Measurements from ENCODE around the gene TEAD1.

The TEAD1 gene

DNA sequence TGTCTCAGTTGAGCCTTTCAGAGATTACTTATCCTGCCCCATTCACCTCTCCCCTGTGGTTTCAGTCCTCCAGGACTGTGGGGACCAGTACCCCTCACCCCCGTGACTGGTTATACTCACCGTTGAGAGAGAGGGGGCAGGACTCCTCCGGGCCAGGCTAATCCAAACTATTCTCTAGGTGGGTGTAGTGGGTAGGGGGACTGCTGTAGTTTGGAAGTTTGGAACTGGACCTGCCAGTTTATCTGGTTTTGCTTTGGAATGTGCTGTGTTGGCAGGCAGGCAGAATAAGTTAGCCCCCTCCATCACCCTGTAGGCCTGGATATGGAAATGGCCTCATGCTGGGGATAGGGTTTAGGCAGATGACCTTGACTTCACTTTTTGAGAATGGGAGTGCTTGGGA, 13.5 kb downstream of the TEAD1 start:
- DNase-seq, result no peak

DNA sequence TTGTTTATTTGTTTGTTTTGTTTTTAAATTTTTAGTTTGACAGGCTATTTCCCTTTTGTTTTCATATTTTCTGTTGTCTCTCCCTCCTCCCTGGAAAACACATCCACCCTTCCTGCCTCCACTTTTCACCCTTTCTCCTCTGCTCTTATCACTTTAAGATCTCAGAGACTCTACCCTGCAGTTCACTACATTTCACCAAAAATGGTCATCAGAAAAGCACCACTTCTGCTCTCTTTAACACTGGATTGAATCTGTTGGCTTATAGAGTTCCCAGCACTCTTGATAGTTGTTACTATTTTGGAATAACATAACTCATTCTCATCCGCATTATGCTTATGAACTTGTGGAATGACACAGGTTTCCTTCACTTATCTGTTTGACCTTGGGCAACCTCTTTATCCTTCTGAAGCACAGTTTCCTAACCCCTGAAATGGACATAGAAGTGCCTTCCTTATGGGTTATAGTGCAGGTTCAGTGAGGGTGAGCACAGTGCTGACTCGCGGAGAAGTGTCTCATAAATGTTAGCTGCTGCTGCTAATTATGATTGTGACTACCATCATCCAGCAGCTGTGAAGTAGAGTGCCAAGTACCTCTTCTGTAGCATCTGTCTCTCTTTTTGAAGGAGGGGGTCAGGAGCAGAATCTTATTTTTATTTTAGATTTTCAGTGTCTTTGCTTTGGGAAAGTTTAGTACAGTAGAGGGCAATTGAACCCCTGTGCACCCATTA, 15.0 kb downstream of the TEAD1 start:
- no peak for DNase-seq

DNA sequence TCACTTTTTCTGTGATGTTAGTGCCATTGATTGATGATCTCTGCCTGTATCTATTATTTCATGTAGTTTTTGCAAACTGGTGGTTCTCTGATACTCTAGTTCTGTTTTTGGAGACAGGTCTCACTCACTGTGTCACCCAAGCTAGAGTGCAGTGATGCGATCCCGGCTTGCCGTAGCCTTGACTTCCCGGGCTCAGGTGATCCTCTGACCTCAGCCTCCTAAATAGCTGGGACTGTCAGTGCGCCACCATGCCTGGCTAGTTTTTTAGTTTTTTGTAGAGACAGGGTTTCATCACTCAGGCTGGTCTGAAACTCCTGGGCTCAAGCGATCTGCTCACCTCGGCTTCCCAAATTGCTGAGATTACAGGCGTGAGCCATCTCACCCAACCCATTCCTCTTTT, 16.4 kb downstream of the TEAD1 start:
- DNase-seq, result no peak

DNA sequence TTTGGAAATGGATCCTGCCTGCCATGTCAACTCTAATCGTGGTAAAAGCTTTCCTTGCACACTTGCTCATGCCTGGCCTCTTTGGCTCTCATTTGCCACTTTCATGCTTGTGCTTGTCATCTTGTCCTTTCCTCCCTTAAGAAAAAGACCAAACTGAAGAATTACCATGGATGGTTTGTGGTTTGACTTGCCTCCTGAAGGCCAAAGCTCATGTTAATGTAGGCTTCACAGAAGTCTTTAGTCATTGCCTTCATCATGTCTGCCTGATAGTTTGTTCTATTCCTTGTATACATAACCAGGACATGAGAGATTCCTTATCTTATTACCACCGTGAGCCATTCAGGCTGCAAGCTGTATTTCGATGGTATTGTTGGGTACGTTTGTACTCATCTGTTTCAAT, 17.3 kb downstream of the TEAD1 start:
- no peak for DNase-seq

DNA sequence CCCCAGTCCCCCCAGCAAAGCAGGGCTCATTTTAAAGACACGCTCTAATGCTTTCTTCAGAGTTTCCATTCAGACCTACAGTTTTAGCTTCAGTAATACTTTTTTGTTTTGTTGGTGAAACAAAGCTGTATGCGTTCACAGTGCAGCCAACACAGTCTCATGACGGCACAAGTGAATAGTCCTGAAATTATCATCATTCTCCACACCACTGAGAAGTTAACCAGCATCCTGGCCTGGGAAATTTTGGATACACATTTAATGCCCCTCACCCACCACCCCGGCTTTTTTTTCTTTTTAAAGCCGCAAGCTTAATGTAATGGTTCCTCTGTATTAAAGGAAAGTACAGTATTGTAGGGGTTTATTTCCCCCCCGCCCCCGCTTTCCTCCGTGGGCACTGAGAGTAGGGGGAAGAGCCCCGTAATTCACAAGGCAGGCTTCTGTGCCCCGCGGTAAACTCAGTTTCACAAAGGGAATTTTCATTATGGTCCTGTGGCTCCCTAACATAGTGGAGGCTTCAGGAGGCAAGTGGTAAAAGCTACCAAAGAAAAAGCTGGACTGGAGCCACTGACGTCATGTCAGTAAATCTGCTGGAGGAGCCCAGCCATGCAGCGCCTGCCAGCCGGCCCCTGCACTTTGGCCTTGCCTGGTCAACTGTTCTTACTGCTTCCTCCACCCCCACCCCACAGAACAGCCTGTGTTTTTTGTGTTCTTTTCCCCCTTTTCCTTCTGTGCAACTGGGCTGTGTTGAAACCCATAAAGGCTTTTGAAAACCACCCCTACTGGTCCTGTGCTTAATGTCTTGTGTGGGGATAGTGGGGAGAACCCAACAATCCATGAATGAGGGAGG, 18.2 kb downstream of the TEAD1 start:
- no peak for DNase-seq

DNA sequence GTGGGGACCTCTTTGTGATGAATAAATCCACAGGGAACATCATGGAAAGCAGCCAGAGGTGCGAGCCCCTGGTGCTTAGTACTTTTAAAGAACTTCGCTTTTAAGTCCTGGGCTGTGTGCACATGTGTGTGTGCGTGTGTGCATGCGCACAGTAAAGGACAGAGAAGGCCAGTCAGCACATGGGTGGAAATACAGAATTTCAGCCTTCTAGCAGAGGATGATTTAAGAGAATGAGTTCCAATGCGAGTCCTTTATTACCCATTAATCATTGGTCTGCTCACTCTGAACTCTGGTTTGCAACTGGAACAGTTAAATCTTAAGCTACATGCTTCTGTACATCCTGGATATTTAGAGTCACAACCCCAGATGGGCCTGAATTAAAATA, 18.9 kb downstream of the TEAD1 start:
- DNase-seq, result no peak

DNA sequence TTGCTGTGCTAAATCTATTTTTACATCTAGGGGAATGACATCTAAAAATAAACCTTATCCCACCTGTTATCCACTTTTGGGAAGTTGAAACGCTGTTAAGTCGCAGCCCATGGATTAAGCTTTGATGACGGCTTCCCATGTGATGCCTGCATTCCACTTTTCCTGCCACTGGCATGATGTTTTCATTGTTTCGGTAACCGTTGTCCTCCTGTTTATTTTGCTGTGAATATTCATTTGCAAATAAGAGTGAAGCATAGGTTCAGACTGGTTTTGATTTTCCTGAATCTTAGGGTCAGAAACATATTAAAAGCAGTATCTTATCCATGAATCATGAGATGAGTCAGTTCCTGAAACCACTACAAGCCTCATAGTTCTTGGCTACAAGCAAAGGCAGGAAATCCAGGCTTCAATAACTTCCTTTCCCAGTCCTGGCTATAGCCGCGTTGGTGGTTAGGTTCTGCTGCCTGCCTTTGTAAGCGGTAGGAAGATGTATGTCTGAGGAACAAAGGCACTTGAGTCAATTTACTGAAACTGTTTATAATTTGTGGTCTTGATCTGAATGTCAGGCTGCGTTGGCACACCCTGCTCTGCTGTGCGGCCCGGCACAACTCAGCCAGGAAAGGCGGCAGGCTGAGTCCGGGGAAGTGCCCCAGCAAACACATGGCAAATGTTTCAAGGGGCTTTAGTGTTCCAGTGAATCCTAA, 19.4 kb downstream of the TEAD1 start:
- no peak for DNase-seq

DNA sequence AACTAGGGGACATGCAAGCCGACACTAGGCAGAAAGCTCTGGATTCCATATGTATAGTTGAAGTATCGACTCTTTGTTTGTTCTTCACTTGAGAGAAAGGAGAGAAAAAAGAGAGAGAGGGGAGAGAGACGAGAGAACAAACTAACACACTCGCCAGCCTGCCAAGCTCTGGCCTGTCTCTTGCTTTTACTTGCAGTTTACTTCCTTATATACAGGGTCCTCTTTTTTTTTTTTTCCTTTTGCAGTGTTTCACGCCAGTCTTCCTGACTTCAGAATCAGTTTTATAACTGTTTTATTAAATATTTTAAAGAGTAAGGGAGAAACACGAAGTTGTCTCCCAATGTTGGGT, 19.9 kb downstream of the TEAD1 start:
- DNase-seq, result no peak

DNA sequence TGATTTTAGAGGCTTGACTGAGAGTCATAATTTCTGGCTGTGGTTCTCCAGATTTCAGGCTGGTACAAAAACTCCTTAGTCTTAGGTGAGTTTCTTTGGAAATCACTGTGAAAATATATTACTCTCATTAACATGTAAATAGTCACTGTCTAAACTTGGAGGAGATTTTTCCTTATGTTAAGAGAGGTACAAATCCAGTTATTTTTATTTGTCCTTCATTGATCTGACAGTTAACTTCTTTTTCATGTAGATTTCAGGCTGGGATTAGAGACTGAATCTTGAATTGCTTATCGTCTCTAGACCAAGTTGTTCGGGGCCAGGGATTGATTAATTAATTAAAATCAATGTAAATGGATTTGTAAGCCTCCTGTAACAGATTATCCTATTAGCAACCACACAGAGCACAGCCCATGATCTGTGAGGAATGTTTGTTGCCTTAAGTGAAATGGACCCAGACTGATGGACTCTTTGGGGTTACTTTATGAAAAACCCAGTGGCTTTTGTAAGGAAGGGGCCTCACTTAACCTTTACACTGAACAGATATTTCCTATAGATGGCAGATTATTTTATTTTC, 21.1 kb downstream of the TEAD1 start:
- no peak for DNase-seq

DNA sequence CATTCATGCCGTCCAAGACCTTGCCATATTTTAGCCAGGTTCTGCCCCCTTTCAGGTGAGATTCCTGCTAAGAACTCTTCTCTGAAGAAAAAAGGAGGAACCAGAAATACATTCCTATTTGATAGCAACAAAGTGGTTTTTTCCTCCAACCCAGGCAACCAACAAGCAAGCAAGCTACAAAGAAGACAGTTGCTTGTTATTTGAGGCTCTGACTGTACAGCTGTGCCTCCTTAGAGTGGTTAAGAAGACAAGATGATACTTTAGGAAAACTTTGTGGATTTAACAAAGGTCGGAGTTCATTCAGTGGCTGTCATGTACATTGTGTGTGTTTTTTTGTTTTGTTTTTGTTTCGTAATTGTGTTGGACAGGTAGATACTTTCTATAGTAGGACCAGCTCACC, 21.7 kb downstream of the TEAD1 start:
- DNase-seq, result no peak

DNA sequence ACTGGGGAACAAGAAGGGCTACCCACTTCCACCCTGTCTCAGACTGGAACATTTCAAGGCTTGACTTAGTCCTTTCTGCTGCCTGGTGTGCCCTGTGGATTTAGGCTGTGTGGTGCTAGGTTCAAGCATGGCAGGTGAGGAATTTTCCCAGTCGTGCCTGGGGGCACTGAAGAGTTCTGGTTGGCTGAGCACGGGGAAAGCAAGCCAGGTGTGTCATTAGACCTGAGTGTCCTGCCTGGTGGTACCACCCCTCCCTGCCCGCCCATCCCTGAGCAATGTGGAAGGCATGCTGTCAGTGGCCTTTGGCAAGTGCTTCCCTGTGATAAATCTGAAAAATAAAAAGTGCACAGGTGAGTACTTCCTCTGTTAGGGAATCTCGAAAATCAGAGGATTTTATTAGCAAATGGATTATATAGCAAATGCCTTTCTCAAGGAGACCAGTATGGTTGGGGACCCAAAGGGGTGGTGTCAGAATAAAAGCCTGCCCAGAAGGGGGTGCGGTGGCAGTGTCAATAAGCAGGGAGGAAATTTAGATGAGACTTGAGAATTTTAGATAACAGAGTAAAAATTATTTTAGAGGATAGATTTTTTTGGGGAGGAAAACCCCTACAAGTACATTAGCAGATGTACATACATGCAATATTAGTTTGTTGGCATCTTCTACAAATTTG, 22.8 kb downstream of the TEAD1 start:
- no peak for DNase-seq

DNA sequence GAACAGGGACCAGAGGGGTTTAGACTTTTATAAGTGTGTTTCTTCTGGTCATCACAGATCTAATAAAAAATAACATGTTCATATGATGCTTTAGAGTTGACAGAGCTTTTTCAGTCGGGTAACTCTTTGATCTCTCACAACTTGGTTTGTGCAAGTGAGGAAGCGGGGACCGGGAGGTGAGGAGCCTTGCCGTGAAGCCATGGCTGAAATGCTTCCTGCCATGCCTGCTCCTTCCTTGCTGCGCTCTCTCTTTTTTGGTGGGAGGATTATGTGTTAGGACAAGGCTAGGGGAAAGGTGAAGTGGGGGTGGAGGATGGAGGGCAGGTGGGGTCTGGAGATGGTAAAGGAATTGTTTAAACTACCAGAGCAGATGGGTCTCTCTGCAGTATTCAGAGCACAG, 23.8 kb downstream of the TEAD1 start:
- DNase-seq, result no peak

DNA sequence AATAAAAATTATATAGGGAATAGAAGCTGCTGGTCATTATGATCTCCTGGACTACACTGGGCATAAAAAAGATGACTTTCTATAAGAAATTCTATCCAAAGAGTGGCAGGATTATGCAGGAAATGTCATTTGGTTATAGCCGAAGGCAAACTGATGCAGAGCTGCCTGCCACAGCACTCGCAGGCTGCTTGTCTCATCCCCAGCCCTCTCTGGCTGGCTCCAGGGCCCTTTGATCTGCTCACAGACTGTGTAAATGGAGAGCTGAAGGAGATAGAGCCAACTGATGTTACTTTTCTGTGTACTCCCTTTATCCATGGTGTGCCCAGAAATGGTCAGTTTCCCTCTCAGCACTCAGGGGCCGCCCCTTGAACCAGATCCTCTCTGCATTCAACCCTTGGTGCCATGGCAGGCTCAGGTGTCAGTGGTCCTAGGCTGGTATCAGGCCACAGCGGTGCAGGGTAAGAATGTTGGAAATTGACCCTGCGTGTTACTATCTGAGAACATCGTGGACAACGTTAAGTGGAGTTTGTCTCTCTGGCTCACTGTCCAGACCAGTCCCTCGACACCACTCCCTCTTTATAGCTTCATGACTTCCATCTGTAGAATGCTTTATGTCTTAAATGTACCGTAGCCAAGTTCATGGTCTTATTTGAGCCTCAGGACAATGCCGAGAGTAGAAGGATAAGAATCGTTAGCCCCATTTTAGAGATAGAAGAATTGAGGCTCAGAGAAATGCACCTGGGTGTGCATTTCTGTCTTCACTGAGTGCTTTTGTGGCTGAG, 27.8 kb downstream of the TEAD1 start:
- DNase-seq, result no peak

DNA sequence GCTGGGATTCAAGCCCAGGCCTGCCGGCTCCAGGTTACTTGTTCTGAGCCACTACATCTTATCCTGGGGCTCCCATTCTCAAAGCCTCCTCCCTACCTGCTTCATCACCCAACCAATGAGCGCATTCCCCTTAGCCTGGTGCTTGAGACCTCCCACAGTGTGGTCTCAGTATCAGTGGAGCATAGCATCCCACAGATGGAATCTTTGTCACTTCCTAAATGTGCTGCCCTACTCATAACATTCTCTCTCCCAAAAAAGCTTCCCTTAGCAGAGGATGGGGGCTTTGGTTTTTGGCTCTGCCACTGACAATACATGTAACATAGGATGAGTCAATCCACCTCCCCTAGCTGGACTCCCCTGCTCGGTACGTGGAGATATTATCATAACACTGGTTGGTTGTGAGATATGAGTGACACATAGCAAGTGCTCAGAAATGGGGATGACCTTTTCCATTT, 28.8 kb downstream of the TEAD1 start:
- DNase-seq, result no peak

DNA sequence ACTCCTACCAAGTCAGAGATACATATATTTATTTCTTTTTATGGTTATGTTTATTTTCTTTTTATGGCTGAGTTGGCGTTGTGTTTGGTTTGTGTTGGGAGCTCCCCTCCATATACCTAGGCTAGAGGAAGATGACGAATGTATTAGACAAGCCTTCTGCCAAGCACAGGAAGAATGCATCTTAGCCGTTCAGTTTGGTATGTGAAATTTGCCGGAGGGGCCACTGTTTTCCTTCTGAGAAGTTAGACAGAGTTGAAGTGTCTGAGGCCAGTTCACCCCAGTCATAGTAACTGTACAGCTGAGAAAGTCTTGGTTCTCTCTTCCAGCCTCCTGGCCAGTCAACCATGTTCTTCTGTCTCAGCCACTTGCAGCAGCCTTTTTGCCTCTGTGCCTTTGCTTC, 29.8 kb downstream of the TEAD1 start:
- DNase-seq, result no peak

DNA sequence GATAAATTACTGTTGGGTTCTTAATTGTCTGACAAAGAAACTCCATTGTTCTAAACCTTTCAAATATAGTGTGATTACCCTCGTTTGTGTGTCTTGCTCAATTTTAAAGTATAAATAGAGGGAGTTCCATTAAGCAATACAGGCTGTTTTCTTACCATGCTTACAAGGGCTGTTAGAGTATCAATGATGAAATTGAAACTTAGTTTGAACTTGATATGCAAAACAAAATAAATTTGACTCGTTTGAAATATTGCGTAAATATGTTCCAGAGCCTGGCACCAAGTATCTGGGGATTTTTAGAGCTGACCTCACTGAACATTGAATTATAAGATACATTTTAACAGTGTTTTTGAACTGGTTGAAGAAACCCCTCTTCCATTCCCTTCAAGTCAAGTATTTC, 31.7 kb downstream of the TEAD1 start:
- no peak for DNase-seq

DNA sequence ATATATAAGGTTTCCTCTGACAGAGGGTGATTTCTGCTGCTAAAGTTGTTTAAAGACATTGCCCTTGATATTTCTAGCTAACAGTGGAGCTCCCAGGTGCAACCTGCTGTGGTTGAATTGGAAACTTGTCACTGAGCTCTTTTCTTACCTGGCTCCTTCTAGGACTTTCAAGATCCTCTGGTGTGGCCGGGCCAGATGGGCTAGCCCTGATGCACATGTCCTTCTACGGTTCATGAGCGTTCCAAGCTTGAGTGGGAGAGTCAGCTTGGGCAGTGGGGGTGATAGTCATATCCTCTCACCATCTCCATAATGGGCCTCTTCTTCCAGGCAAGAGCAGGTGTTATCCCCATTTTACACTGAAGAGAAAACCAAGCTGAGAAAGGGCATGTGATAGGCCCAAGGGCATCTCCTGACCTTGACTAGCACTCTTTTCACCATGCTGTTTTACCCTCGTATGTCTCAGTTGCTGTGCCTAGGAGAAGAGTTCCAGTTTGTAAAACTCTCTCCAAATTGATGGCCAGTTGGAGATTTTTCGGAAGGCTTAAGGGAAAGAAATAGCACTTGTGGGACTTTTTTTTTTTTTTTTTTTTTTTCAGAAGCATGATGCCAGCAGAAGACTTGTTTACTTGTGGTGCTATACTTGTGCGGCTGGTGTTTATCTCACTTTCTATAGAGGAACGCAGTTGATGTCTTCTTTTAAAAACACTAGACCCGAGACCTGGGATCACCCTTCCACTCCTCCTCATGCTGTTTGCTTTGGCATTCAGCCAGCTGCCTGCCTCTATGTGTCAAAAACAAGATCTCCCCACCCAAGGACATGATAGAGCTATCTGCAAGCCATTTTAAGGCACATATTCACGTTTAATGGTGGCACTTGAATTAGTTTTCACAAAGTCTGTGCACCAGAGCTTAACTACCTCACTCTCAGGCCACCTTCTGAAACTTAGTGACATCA, 32.6 kb downstream of the TEAD1 start:
- DNase-seq, result no peak

DNA sequence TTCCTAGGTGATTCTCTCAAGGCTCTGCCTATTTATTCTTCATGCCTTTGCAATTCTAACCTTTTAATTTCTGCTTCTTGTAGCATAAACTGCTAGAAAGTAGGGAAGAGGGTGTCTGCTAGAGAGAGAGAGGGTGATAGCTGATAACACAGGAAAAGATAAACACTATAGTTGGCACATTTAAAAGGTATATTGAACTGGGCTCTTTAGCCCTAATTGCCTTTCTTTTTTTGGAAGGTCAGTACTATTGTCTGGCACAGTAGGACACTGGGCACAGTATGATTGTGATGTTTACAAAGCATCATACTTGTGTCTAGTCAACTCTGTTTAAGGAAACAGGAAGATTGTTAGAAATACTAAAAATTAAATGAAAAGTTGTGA, 33.3 kb downstream of the TEAD1 start:
- DNase-seq, result no peak

DNA sequence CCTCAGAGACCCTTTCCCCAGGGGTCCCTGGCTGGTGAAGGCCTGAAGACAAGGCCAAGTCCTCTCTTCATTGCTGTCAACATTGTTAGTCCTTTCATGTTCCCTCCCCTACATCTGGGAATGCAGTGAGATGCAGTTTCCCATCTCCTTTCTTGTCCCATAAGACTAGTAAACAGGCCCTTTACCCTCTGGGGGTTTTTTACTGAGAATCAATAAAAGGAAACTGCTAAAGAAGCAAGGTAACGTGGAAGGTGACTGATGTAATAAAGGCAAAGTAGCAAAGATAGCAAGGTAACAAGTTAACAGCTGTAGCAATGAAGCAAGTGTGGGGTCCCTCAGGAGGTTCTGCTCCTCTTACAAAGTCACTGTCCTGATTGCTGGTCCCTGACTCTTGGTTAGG, 37.3 kb downstream of the TEAD1 start:
- no peak for DNase-seq

DNA sequence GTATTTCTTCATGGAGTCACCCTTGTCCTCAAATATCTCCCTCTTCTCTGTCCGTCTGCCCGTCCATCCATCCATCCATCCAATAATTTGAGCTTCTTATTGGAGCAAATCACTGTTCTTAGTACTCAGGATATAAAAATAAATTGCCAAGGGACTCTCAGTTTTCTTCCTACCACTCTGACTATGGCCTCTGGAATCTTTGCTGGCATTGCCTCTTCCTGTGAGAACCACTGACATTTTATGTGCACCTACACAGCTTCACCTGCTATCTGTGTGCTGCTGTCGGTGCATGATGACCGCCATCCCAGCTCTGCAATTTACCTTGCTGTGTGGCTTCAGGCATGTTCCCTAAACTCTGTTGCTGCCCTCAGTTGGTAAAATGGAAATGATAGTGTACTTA, 37.9 kb downstream of the TEAD1 start:
- DNase-seq, result no peak

DNA sequence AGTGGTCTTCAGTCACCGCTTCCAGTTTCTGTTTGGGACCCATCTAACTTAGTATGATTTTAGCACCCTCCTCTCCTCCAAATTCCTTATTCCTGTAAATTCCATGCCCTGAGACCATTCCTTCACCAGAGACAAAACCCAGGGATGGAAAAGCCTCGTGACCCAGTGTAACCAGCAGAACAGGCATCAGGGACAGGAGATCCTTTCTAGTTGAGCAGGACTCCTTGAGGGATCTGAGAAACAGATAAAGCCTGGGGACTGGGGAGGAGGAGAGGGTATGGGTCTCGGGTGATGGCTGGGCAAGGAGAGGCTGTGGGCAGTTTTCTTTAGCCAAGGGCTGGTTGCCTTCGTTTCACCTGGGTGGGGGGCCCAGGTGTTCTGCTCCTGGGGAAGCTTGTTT, 40.9 kb downstream of the TEAD1 start:
- no peak for DNase-seq

Data from OCI-M1 (cell line).